GM18508 (cell line): Measurements from ENCODE around the gene FBXL5.

Source experiments
- ATAC-seq: cut with Tn5 transposase; IDR thresholded peaks from one replicate; pipeline ENCODE4 v1.9.1; 2021; ENCODE audit warnings: moderate number of reproducible peaks; ENCODE audit not compliant: insufficient read depth, unreplicated experiment

FBXL5 gene

GRCh38 chr4:15569746-15570145 is 85.4 kb downstream of the FBXL5 start:
- ATAC-seq: no peak

GRCh38 chr4:15568821-15569220 is 86.3 kb downstream of the FBXL5 start:
- no peak for ATAC-seq

- no peak for ATAC-seq
These were observed 91.3 kb downstream of the FBXL5 start for GRCh38 chr4:15563871-15564270.

GRCh38 chr4:15562623-15563022 is 92.5 kb downstream of the FBXL5 start:
- ATAC-seq: no peak

GRCh38 chr4:15562114-15562513 is 93.0 kb downstream of the FBXL5 start:
- no peak for ATAC-seq

GRCh38 chr4:15558561-15558960 is 96.6 kb downstream of the FBXL5 start:
- no peak for ATAC-seq

GRCh38 chr4:15557786-15558550 is 97.2 kb downstream of the FBXL5 start:
- no peak for ATAC-seq

GRCh38 chr4:15556511-15557092 is 98.6 kb downstream of the FBXL5 start:
- ATAC-seq: no peak
